Activated CD4-positive, CD25-positive, alpha-beta regulatory T cell (primary cell): Measurements from ENCODE around the gene PCMT1.
"Not testable (repeated sequence)": the region's sequence is repeated elsewhere in the genome, so short reads cannot be mapped to it uniquely, and the experiment has no call there.

Source experiments
- DNase-seq, 4 experiments: peaks; one replicate each; lab custom pipeline; 2025; lab: John Stamatoyannopoulos, UW

Gene PCMT1

GRCh38 chr6:149750136-149750609 lies 632 bp downstream of the PCMT1 start:
- DNase-seq, result peak in 3 of 4 experiments; percentile 16 to 29 (median 22)

GRCh38 chr6:149751239-149751638 lies 1.7 kb downstream of the PCMT1 start:
- DNase-seq, result no peak

- not testable (repeated sequence) for DNase-seq
Observed at GRCh38 chr6:149751920-149752319, 2.4 kb downstream of the PCMT1 start.

GRCh38 chr6:149752600-149753373 lies 3.2 kb downstream of the PCMT1 start:
- DNase-seq, result no peak

- not testable (repeated sequence) for DNase-seq
Observed at GRCh38 chr6:149753374-149753637, 3.8 kb downstream of the PCMT1 start.

GRCh38 chr6:149754548-149754947 lies 5.0 kb downstream of the PCMT1 start:
- DNase-seq, result no peak

- no peak for DNase-seq
Observed at GRCh38 chr6:149755300-149756260, 6.0 kb downstream of the PCMT1 start.

GRCh38 chr6:149756261-149756636 lies 6.7 kb downstream of the PCMT1 start:
- DNase-seq, result no peak

- no peak for DNase-seq
Observed at GRCh38 chr6:149761438-149761837, 11.9 kb downstream of the PCMT1 start.

GRCh38 chr6:149763866-149764265 lies 14.3 kb downstream of the PCMT1 start:
- DNase-seq, result no peak

GRCh38 chr6:149766156-149766769 lies 16.7 kb downstream of the PCMT1 start:
- DNase-seq, result no peak

GRCh38 chr6:149769676-149770075 lies 20.1 kb downstream of the PCMT1 start:
- DNase-seq, result no peak

- DNase-seq, result no peak
Observed at GRCh38 chr6:149771185-149771584, 21.6 kb downstream of the PCMT1 start.

GRCh38 chr6:149771925-149772324 lies 22.4 kb downstream of the PCMT1 start:
- no peak for DNase-seq

- no peak for DNase-seq
Observed at GRCh38 chr6:149777624-149778023, 28.1 kb downstream of the PCMT1 start.

GRCh38 chr6:149779644-149779963 lies 30.1 kb downstream of the PCMT1 start:
- DNase-seq, result no peak

GRCh38 chr6:149781715-149782114 lies 32.2 kb downstream of the PCMT1 start:
- DNase-seq, result no peak

- no peak for DNase-seq
Observed at GRCh38 chr6:149782337-149782736, 32.8 kb downstream of the PCMT1 start.

GRCh38 chr6:149783551-149783950 lies 34.0 kb downstream of the PCMT1 start:
- no peak for DNase-seq

GRCh38 chr6:149806127-149806526 lies 56.6 kb downstream of the PCMT1 start:
- no peak for DNase-seq

GRCh38 chr6:149809798-149810197 lies 60.3 kb downstream of the PCMT1 start:
- DNase-seq, result no peak

- DNase-seq, result no peak
Observed at GRCh38 chr6:149813351-149813750, 63.8 kb downstream of the PCMT1 start.

GRCh38 chr6:149815788-149816187 lies 66.2 kb downstream of the PCMT1 start:
- no peak for DNase-seq
